Measurements from ENCODE around the gene HMCES.

Gene HMCES

DNA sequence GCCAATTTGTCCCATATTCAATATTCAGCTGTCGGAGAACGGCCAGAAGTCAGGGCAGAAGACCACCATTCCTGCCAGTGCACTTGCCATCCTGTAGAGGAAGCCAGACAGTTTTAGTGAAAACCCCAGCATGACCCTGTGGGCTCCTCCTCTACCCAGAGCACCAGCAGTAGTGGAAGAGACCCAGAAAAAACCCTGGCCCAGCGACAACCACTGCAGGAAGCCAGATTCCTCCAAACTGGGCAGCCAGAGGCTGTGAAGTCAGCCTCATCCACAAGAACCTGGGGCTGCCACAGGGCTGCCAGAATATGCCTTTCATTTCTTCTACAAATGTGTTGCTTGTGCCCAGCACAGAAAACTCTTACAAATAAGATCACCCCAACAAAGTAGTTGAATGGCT is 67.3 kb downstream of the HMCES start:
- POLR2A ChIA-PET, result no interaction called here
- TF ChIP-seq OSR2 (tag by site-specific recombination; IDR thresholded peaks at IDR 0.05), result no peak
- no peak for TF ChIP-seq ZNF660 (tag by site-specific recombination; IDR thresholded peaks at IDR 0.05)
- no peak for TF ChIP-seq ZNF202 (tag by site-specific recombination; IDR thresholded peaks at IDR 0.05; ENCODE audit: borderline replicate concordance)
- TF ChIP-seq, protein P1, sequence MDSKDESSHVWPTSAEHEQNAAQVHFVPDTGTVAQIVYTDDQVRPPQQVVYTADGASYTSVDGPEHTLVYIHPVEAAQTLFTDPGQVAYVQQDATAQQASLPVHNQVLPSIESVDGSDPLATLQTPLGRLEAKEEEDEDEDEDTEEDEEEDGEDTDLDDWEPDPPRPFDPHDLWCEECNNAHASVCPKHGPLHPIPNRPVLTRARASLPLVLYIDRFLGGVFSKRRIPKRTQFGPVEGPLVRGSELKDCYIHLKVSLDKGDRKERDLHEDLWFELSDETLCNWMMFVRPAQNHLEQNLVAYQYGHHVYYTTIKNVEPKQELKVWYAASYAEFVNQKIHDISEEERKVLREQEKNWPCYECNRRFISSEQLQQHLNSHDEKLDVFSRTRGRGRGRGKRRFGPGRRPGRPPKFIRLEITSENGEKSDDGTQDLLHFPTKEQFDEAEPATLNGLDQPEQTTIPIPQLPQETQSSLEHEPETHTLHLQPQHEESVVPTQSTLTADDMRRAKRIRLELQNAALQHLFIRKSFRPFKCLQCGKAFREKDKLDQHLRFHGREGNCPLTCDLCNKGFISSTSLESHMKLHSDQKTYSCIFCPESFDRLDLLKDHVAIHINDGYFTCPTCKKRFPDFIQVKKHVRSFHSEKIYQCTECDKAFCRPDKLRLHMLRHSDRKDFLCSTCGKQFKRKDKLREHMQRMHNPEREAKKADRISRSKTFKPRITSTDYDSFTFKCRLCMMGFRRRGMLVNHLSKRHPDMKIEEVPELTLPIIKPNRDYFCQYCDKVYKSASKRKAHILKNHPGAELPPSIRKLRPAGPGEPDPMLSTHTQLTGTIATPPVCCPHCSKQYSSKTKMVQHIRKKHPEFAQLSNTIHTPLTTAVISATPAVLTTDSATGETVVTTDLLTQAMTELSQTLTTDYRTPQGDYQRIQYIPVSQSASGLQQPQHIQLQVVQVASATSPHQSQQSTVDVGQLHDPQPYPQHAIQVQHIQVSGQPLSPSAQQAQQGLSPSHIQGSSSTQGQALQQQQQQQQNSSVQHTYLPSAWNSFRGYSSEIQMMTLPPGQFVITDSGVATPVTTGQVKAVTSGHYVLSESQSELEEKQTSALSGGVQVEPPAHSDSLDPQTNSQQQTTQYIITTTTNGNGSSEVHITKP (tag by site-specific recombination; IDR thresholded peaks at IDR 0.05), result no peak
- no peak for TF ChIP-seq ZNF623 (tag by site-specific recombination; IDR thresholded peaks at IDR 0.05)
- TF ChIP-seq, protein P2, sequence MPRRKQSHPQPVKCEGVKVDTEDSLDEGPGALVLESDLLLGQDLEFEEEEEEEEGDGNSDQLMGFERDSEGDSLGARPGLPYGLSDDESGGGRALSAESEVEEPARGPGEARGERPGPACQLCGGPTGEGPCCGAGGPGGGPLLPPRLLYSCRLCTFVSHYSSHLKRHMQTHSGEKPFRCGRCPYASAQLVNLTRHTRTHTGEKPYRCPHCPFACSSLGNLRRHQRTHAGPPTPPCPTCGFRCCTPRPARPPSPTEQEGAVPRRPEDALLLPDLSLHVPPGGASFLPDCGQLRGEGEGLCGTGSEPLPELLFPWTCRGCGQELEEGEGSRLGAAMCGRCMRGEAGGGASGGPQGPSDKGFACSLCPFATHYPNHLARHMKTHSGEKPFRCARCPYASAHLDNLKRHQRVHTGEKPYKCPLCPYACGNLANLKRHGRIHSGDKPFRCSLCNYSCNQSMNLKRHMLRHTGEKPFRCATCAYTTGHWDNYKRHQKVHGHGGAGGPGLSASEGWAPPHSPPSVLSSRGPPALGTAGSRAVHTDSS (tag by site-specific recombination; IDR thresholded peaks at IDR 0.05), result no peak
- TF ChIP-seq ZNF311 (tag by site-specific recombination; IDR thresholded peaks at IDR 0.05; ENCODE audit: borderline replicate concordance), result no peak
- TF ChIP-seq ZNF776 (tag by site-specific recombination; IDR thresholded peaks at IDR 0.05; ENCODE audit: borderline replicate concordance), result no peak
- no peak for TF ChIP-seq ZNF501 (tag by site-specific recombination; IDR thresholded peaks at IDR 0.05)
- no peak for TF ChIP-seq ZNF274 (IDR thresholded peaks at IDR 0.05; ENCODE audit: low read length)
- TF ChIP-seq ZNF274 (tag by site-specific recombination; IDR thresholded peaks at IDR 0.05; ENCODE audit: borderline replicate concordance), result no peak
- Histone ChIP-seq H3K4me1 (ENCODE audit: control insufficient read depth, insufficient read depth, low read length) (no peaks in the 10 kb centered on the region), H3K9me3 (ENCODE audit: control insufficient read depth, insufficient read depth, low read depth, low read length) (no peaks in the 10 kb centered on the region), H3K27ac (ENCODE audit: extremely low read depth, low read depth, low read length) (no peak overlapping the region), H3K4me3 (ENCODE audit: low read depth, low read length) (no peak overlapping the region), H3K36me3 (ENCODE audit: control insufficient read depth in 2 of 2, insufficient read depth in 1 of 2, low read length in 2 of 2) (no peaks in the 10 kb centered on the region)
- CTCF ChIA-PET, result no interaction called here

DNA sequence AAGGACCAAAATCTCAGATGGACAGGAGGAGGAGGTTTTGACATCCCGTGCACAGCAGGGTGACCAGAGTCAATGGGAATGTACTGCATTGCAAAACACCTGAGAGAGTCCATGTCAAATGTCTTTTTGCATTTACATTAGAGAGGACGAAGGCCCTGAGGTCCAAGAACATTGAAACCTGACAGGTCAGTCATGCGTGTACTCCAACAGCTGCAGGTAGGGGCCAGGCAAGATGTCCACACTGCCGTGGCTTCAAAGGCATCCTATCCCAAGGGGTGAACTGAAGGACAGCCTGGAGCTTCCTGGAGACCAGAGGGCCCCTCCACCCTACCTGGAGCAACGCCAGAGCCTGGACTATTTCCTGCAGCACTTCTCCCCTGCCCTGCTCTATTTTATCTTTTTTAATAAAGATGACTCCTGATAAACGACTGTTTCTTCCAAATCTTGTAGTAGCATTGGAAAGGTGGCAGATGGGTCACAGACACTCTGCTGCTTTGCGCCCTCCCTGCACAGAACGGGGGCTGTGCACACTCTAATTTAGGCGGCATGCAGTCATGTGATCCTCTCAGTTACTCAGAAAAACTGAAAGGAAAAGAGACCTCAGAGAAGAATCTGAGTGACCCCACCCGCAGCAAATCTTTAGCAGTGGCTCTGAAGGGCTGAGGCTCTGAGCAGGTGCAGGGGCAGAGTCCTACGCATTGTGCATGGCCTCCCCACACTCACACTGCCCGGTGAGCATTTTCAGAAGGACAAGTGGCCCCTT is 68.2 kb downstream of the HMCES start:
- Histone ChIP-seq H3K27ac (ENCODE audit: extremely low read depth, low read depth, low read length) (no peak overlapping the region), H3K36me3 (ENCODE audit: control insufficient read depth in 2 of 2, insufficient read depth in 1 of 2, low read length in 2 of 2) (no peaks in the 10 kb centered on the region), H3K4me1 (ENCODE audit: control insufficient read depth, insufficient read depth, low read length) (no peaks in the 10 kb centered on the region), H3K9me3 (ENCODE audit: control insufficient read depth, insufficient read depth, low read depth, low read length) (no peaks in the 10 kb centered on the region), H3K4me3 (ENCODE audit: low read depth, low read length) (no peak overlapping the region)
- CTCF ChIA-PET, result no interaction called here
- POLR2A ChIA-PET, result no interaction called here
- TF ChIP-seq, protein P3, sequence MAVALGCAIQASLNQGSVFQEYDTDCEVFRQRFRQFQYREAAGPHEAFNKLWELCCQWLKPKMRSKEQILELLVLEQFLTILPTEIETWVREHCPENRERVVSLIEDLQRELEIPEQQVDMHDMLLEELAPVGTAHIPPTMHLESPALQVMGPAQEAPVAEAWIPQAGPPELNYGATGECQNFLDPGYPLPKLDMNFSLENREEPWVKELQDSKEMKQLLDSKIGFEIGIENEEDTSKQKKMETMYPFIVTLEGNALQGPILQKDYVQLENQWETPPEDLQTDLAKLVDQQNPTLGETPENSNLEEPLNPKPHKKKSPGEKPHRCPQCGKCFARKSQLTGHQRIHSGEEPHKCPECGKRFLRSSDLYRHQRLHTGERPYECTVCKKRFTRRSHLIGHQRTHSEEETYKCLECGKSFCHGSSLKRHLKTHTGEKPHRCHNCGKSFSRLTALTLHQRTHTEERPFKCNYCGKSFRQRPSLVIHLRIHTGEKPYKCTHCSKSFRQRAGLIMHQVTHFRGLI (tag by site-specific recombination; IDR thresholded peaks at IDR 0.05), result no peak
- TF ChIP-seq RBAK (tag by site-specific recombination; IDR thresholded peaks at IDR 0.05) (no peak), ZNF473 (tag by site-specific recombination; IDR thresholded peaks at IDR 0.05) (no peak), ZBTB1 (tag by site-specific recombination; IDR thresholded peaks at IDR 0.05) (no peak), ZFP69B (tag by site-specific recombination; IDR thresholded peaks at IDR 0.05) (no peak), ZNF211 (tag by site-specific recombination; IDR thresholded peaks at IDR 0.05; ENCODE audit: low read depth) (no peak), ZNF350 (tag by site-specific recombination; IDR thresholded peaks at IDR 0.05) (no peak), ZNF121 (tag by site-specific recombination; IDR thresholded peaks at IDR 0.05) (no peak), ZNF658 (tag by site-specific recombination; IDR thresholded peaks at IDR 0.05) (no peak), BCL11A (tag by site-specific recombination; IDR thresholded peaks at IDR 0.05; ENCODE audit: low read depth) (no peak), ZNF747 (tag by site-specific recombination; IDR thresholded peaks at IDR 0.05) (no peak)
- TF ChIP-seq, protein P4, sequence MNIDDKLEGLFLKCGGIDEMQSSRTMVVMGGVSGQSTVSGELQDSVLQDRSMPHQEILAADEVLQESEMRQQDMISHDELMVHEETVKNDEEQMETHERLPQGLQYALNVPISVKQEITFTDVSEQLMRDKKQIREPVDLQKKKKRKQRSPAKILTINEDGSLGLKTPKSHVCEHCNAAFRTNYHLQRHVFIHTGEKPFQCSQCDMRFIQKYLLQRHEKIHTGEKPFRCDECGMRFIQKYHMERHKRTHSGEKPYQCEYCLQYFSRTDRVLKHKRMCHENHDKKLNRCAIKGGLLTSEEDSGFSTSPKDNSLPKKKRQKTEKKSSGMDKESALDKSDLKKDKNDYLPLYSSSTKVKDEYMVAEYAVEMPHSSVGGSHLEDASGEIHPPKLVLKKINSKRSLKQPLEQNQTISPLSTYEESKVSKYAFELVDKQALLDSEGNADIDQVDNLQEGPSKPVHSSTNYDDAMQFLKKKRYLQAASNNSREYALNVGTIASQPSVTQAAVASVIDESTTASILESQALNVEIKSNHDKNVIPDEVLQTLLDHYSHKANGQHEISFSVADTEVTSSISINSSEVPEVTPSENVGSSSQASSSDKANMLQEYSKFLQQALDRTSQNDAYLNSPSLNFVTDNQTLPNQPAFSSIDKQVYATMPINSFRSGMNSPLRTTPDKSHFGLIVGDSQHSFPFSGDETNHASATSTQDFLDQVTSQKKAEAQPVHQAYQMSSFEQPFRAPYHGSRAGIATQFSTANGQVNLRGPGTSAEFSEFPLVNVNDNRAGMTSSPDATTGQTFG (tag by site-specific recombination; IDR thresholded peaks at IDR 0.05; ENCODE audit: borderline replicate concordance), result no peak
